H9 (cell line): ENCODE data around the gene FRS3. TPM values are rescaled to one million over a fixed set of nuclear protein-coding genes. Genes with fewer than 3 reads are reported as not detected.

Source experiments
- DNase-seq: peaks from one replicate; pipeline ENCODE4 v3.0.0-alpha.2; 2017
- H2AFZ ChIP-seq: one replicate; pipeline ENCODE4 v1.6.1; 2013; ENCODE audit warnings: mild to moderate bottlenecking, low read length, control low read depth, moderate library complexity
- H2AK5ac ChIP-seq: 2 replicates; pipeline ENCODE4 v1.6.1; 2013; ENCODE audit warnings: low read length, control low read depth, mixed read lengths; ENCODE audit not compliant: insufficient read length
- H2BK120ac ChIP-seq: one replicate; pipeline ENCODE4 v1.6.1; 2013; ENCODE audit warnings: low read depth, mild to moderate bottlenecking, low read length, control low read depth, inconsistent platforms; ENCODE audit not compliant: poor library complexity, severe bottlenecking
- H2BK12ac ChIP-seq: 2 replicates; pipeline ENCODE4 v1.6.1; 2013; ENCODE audit warnings: low read length, control low read depth, mixed read lengths, low read depth; ENCODE audit not compliant: insufficient read length
- H2BK15ac ChIP-seq: 2 replicates; pipeline ENCODE4 v1.6.1; 2013; ENCODE audit warnings: low read depth, low read length, control low read depth
- H2BK20ac ChIP-seq: one replicate; pipeline ENCODE4 v1.6.1; 2013; ENCODE audit warnings: low read depth, mild to moderate bottlenecking, low read length, control low read depth, inconsistent platforms; ENCODE audit not compliant: poor library complexity, severe bottlenecking
- H2BK5ac ChIP-seq: 2 replicates; pipeline ENCODE4 v1.6.1; 2013; ENCODE audit warnings: low read length, control low read depth, mixed read lengths; ENCODE audit not compliant: insufficient read length
- H3K14ac ChIP-seq: 2 replicates; pipeline ENCODE4 v1.6.1; 2013; ENCODE audit warnings: low read length, control low read depth; ENCODE audit not compliant: insufficient read depth
- H3K18ac ChIP-seq: 2 replicates; pipeline ENCODE4 v1.6.1; 2013; ENCODE audit warnings: low read depth, mild to moderate bottlenecking, mixed read lengths, low read length, control low read depth; ENCODE audit not compliant: insufficient read length
- H3K23ac ChIP-seq: 2 replicates; pipeline ENCODE4 v1.6.1; 2013; ENCODE audit warnings: low read length, control low read depth, mixed read lengths, low read depth; ENCODE audit not compliant: insufficient read length
- H3K23me2 ChIP-seq: 2 replicates; pipeline ENCODE4 v1.6.1; 2013; ENCODE audit warnings: low read depth, mild to moderate bottlenecking, mixed read lengths, low read length, control low read depth; ENCODE audit not compliant: insufficient read length, poor library complexity, severe bottlenecking
- H3K27ac ChIP-seq: 2 replicates; pipeline ENCODE4 v1.5.1; 2013; ENCODE audit warnings: low read length, control low read depth, mixed read lengths, low read depth; ENCODE audit not compliant: insufficient read length
- H3K27me3 ChIP-seq: 2 replicates; pipeline ENCODE4 v1.6.1; 2013; ENCODE audit warnings: low read length, control low read depth, inconsistent platforms; ENCODE audit not compliant: insufficient read depth
- H3K4ac ChIP-seq: 2 replicates; pipeline ENCODE4 v1.6.1; 2013; ENCODE audit warnings: low read depth, mild to moderate bottlenecking, control low read depth, inconsistent platforms, low read length, moderate library complexity
- H3K4me1 ChIP-seq: 2 replicates; pipeline ENCODE4 v1.6.1; 2013; ENCODE audit warnings: low read length, control low read depth, inconsistent platforms; ENCODE audit not compliant: insufficient read depth
- H3K4me2 ChIP-seq: 2 replicates; pipeline ENCODE4 v1.6.1; 2013; ENCODE audit warnings: low read length, control low read depth, mixed read lengths; ENCODE audit not compliant: insufficient read length, insufficient read depth
- H3K56ac ChIP-seq: 2 replicates; pipeline ENCODE4 v1.6.1; 2013; ENCODE audit warnings: low read depth, mild to moderate bottlenecking, mixed read lengths, low read length, control low read depth; ENCODE audit not compliant: insufficient read length
- H3K79me1 ChIP-seq: 2 replicates; pipeline ENCODE4 v1.6.1; 2013; ENCODE audit warnings: low read depth, mild to moderate bottlenecking, moderate library complexity, low read length, control low read depth, inconsistent platforms; ENCODE audit not compliant: insufficient read depth, poor library complexity, severe bottlenecking
- H3K79me2 ChIP-seq: 2 replicates; pipeline ENCODE4 v1.6.1; 2013; ENCODE audit warnings: low read length, control low read depth, inconsistent platforms; ENCODE audit not compliant: insufficient read depth
- H3K9ac ChIP-seq: 2 replicates; pipeline ENCODE4 v1.6.1; 2013; ENCODE audit warnings: low read length, control low read depth, mixed read lengths; ENCODE audit not compliant: insufficient read length; ENCODE audit errors: extremely low read depth
- H3K9me3 ChIP-seq: one replicate; pipeline ENCODE4 v1.6.1; 2013; ENCODE audit warnings: low read depth, low read length, inconsistent platforms; ENCODE audit not compliant: control insufficient read depth
- H3T11ph ChIP-seq: one replicate; pipeline ENCODE4 v1.6.1; 2013; ENCODE audit warnings: mild to moderate bottlenecking, low read length, control low read depth, inconsistent platforms
- H4K20me1 ChIP-seq: one replicate; pipeline ENCODE4 v1.6.1; 2013; ENCODE audit not compliant: control insufficient read depth, insufficient read length, insufficient read depth
- H4K5ac ChIP-seq: 2 replicates; pipeline ENCODE4 v1.6.1; 2013; ENCODE audit warnings: low read depth, mild to moderate bottlenecking, mixed read lengths, low read length, control low read depth; ENCODE audit not compliant: insufficient read length
- H4K8ac ChIP-seq: replicated peaks from 2 replicates; pipeline ENCODE4 v1.6.1; 2013; ENCODE audit warnings: low read length, control low read depth, mixed read lengths, low read depth; ENCODE audit not compliant: insufficient read length
- H4K91ac ChIP-seq: 2 replicates; pipeline ENCODE4 v1.6.1; 2013; ENCODE audit warnings: low read depth, mild to moderate bottlenecking, moderate library complexity, mixed read lengths, low read length, control low read depth; ENCODE audit not compliant: insufficient read length
- H3K27ac Mint-ChIP-seq, 3 experiments: 2 replicates in 2 of 3; 3 replicates in 1 of 3; pipeline ENCODE4 v1.8.0; 2020 to 2021; ENCODE audit warnings: mixed read lengths in 3 of 3, mild to moderate bottlenecking in 1 of 3, moderate library complexity in 1 of 3
- H3K27me3 Mint-ChIP-seq: 2 replicates; pipeline ENCODE4 v1.8.0; 2021; ENCODE audit warnings: low read depth, mild to moderate bottlenecking, moderate library complexity, mixed read lengths
- H3K36me3 Mint-ChIP-seq, 3 experiments: 2 replicates in 2 of 3; 3 replicates in 1 of 3; pipeline ENCODE4 v1.8.0; 2020 to 2021; ENCODE audit warnings: low read depth in 3 of 3, mixed read lengths in 3 of 3; ENCODE audit not compliant: insufficient read depth in 1 of 3
- H3K4me1 Mint-ChIP-seq, 2 experiments: 2 replicates each; pipeline ENCODE4 v1.8.0; 2020; ENCODE audit warnings: mixed read lengths in 2 of 2
- H3K4me3 Mint-ChIP-seq, 2 experiments: 2 replicates in 1 of 2; 3 replicates in 1 of 2; pipeline ENCODE4 v1.8.0; 2020 to 2021; ENCODE audit warnings: mild to moderate bottlenecking in 2 of 2, mixed read lengths in 2 of 2, moderate library complexity in 1 of 2
- H3K9me3 Mint-ChIP-seq, 2 experiments: 2 replicates in 1 of 2; 3 replicates in 1 of 2; pipeline ENCODE4 v1.8.0; 2020; ENCODE audit warnings: mild to moderate bottlenecking in 2 of 2, mixed read lengths in 2 of 2, moderate library complexity in 1 of 2
- CTCF ChIP-seq: fragments of 200-600 bp; sonication (generic); conservative IDR thresholded peaks from 3 replicates; pipeline ENCODE4 v1.8.0; 2021; ENCODE audit warnings: antibody characterized with exemption, mild to moderate bottlenecking
- WGBS: extraction: QIAGEN DNeasy Blood & Tissue Kit; methylation state at CpG from one replicate; pipeline ENCODE4 v1.1.7; 2013; ENCODE audit warnings: missing lambda C conversion rate, low lambda C conversion rate, mixed read lengths; ENCODE audit not compliant: insufficient read length; ENCODE audit errors: extremely low coverage; 5-methylcytosine and 5-hydroxymethylcytosine counted together
- total RNA-seq: library from RNA; stranded (reverse); gene quantifications from 2 replicates; pipeline ENCODE4 v1.2.1, GENCODE V29; 2021

Gene FRS3
- total RNA-seq, 1 experiment from 2014 or later, result 4.8 TPM

GRCh38 chr6:41799559-41799911, 19.8 kb upstream of the FRS3 start:
- H3K4me3 Mint-ChIP-seq, result no peak overlapping the region
- no peak overlapping the region for H2AFZ ChIP-seq
- no peaks in the 10 kb centered on the region for H3K79me1 ChIP-seq
- H2BK15ac ChIP-seq, result no peak overlapping the region
- H4K5ac ChIP-seq, result no peak overlapping the region
- no peak overlapping the region for H4K91ac ChIP-seq
- H3K23ac ChIP-seq, result no peak overlapping the region
- H4K8ac ChIP-seq, result no peak overlapping the region
- no peak for DNase-seq
- H3K4me1 ChIP-seq, result no peaks in the 10 kb centered on the region
- no peak overlapping the region for H3K14ac ChIP-seq
- H2BK12ac ChIP-seq, result no peak overlapping the region
- no peak overlapping the region for H2BK5ac ChIP-seq
- WGBS, result no CpG with 5 or more reads among the region's 2 CpGs
- no peak overlapping the region for H3K4me2 ChIP-seq
- no peaks in the 10 kb centered on the region for H3K79me2 ChIP-seq
- H3K23me2 ChIP-seq, result no peaks in the 10 kb centered on the region
- H3T11ph ChIP-seq, result no peak overlapping the region
- H4K20me1 ChIP-seq, result no peaks in the 10 kb centered on the region
- H3K9me3 ChIP-seq, result no peaks in the 10 kb centered on the region
- no peak overlapping the region for H2AK5ac ChIP-seq
- no peak overlapping the region for H3K27ac ChIP-seq
- H3K4ac ChIP-seq, result no peak overlapping the region
- no peak overlapping the region for H3K9ac ChIP-seq
- H3K27me3 Mint-ChIP-seq, result no peaks in the 10 kb centered on the region
- H3K27ac Mint-ChIP-seq, result no peak overlapping the region
- peaks cover 3 to 18% (median 13%) of the 10 kb centered on the region in 3 experiments; a peak in 6 of 7 replicates for H3K36me3 Mint-ChIP-seq
- no peaks in the 10 kb centered on the region for H3K9me3 Mint-ChIP-seq
- no peak overlapping the region for H3K56ac ChIP-seq
- no peak overlapping the region for H2BK20ac ChIP-seq
- H3K27me3 ChIP-seq, result no peaks in the 10 kb centered on the region
- H2BK120ac ChIP-seq, result no peak overlapping the region
- no peaks in the 10 kb centered on the region for H3K4me1 Mint-ChIP-seq
- no peak for TF ChIP-seq CTCF
- H3K18ac ChIP-seq, result no peak overlapping the region
